CD1c-positive myeloid dendritic cell (primary cell): ENCODE results near the gene FOXD4L1.
"Not testable (repeated sequence)": the region's sequence is repeated elsewhere in the genome, so short reads cannot be mapped to it uniquely, and the experiment has no call there.

Source experiments
- DNase-seq: peaks from one replicate; pipeline ENCODE4 v3.0.0-alpha.2; 2016; ENCODE audit errors: extremely low spot score

FOXD4L1 gene

GRCh38 chr2:113524986-113525385 lies 26.5 kb downstream of the FOXD4L1 start:
- not testable (repeated sequence) for DNase-seq

GRCh38 chr2:113527350-113528045 lies 29.0 kb downstream of the FOXD4L1 start:
- DNase-seq = not testable (repeated sequence)

- DNase-seq = not testable (repeated sequence)
These were observed 29.7 kb downstream of the FOXD4L1 start for GRCh38 chr2:113528126-113528525.

- DNase-seq = not testable (repeated sequence)
These were observed 30.4 kb downstream of the FOXD4L1 start for GRCh38 chr2:113528904-113529303.

- not testable (repeated sequence) for DNase-seq
These were observed 34.5 kb downstream of the FOXD4L1 start for GRCh38 chr2:113532991-113533390.

GRCh38 chr2:113536573-113536972 lies 38.1 kb downstream of the FOXD4L1 start:
- not testable (repeated sequence) for DNase-seq

- DNase-seq = not testable (repeated sequence)
These were observed 42.4 kb downstream of the FOXD4L1 start for GRCh38 chr2:113540834-113541203.

- DNase-seq = peak; percentile 6
These were observed 42.9 kb downstream of the FOXD4L1 start for GRCh38 chr2:113541204-113541975.

GRCh38 chr2:113541976-113542485 lies 43.6 kb downstream of the FOXD4L1 start:
- not testable (repeated sequence) for DNase-seq

- not testable (repeated sequence) for DNase-seq
These were observed 44.1 kb downstream of the FOXD4L1 start for GRCh38 chr2:113542529-113542928.
